CD4-positive, alpha-beta T cell (primary cell): ENCODE data around the gene TAF6. TPM values are rescaled to one million over a fixed set of nuclear protein-coding genes. Genes with fewer than 3 reads are reported as not detected.
"Not testable (repeated sequence)": the region's sequence is repeated elsewhere in the genome, so short reads cannot be mapped to it uniquely, and the experiment has no call there.

Experiments
- ATAC-seq: fragments of 200-7000 bp; cut with Tn5 transposase; one replicate; pipeline ENCODE4 v1.10.0; 2022; ENCODE audit warnings: mild to moderate bottlenecking; ENCODE audit not compliant: poor library complexity
- CTCF ChIA-PET: fragments of 350-600 bp; sonication (Branson Sonifier 250); formaldehyde crosslinking; loops from one replicate; lab custom pipeline; 2021; ENCODE audit warnings: antibody characterized with exemption, inconsistent platforms; lab: Charles Lee
- POLR2A ChIA-PET: fragments of 350-600 bp; sonication (Branson Sonifier 250); formaldehyde crosslinking; loops from one replicate; lab custom pipeline; 2021; ENCODE audit warnings: antibody characterized with exemption, inconsistent platforms; lab: Charles Lee
- DNase-seq, 14 experiments: peaks; one replicate each; pipeline ENCODE4 v3.0.0-alpha.2; 2013 to 2020; ENCODE audit warnings: mixed read lengths in 2 of 14
- H3K27ac ChIP-seq, 2 donors: one replicate each; pipeline versions ENCODE4 v1.5.1 to v1.7.0; 2013; ENCODE audit warnings: low read length in 2 of 2, low read depth in 1 of 2, mild to moderate bottlenecking in 1 of 2
- H3K27me3 ChIP-seq, 2 experiments: 1 replicate in 1 of 2; 2 replicates in 1 of 2; pipeline versions ENCODE4 v1.6.1 to v1.7.0; 2013; ENCODE audit warnings: low read length in 2 of 2, control low read depth in 1 of 2, mild to moderate bottlenecking in 1 of 2, moderate library complexity in 1 of 2; ENCODE audit not compliant: insufficient read depth in 2 of 2, control insufficient read depth in 1 of 2
- H3K36me3 ChIP-seq: one replicate; pipeline ENCODE4 v1.6.1; 2013; ENCODE audit warnings: low read length, control low read depth; ENCODE audit not compliant: insufficient read depth
- H3K4me1 ChIP-seq: one replicate; pipeline ENCODE4 v1.6.1; 2013; ENCODE audit warnings: low read length, control low read depth; ENCODE audit not compliant: insufficient read depth
- H3K4me3 ChIP-seq: one replicate; pipeline ENCODE4 v1.5.1; 2013; ENCODE audit warnings: mild to moderate bottlenecking, low read length, moderate library complexity
- H3K9me3 ChIP-seq, 2 experiments: 1 replicate in 1 of 2; 2 replicates in 1 of 2; pipeline versions ENCODE4 v1.6.1 to v1.7.0; 2013; ENCODE audit warnings: low read length in 2 of 2, mild to moderate bottlenecking in 2 of 2, control low read depth in 1 of 2, moderate library complexity in 1 of 2; ENCODE audit not compliant: control insufficient read depth in 1 of 2, insufficient read depth in 1 of 2
- H3K27ac Mint-ChIP-seq: one replicate; pipeline ENCODE4 v1.8.0; 2020; ENCODE audit warnings: mixed read lengths
- H3K27me3 Mint-ChIP-seq: one replicate; pipeline ENCODE4 v1.8.0; 2021; ENCODE audit warnings: mixed read lengths
- H3K36me3 Mint-ChIP-seq: one replicate; pipeline ENCODE4 v1.8.0; 2021; ENCODE audit warnings: low read depth, mixed read lengths
- H3K4me1 Mint-ChIP-seq: one replicate; pipeline ENCODE4 v1.8.0; 2021; ENCODE audit warnings: low read depth, mixed read lengths
- H3K4me3 Mint-ChIP-seq: one replicate; pipeline ENCODE4 v1.8.0; 2020; ENCODE audit warnings: mild to moderate bottlenecking, mixed read lengths
- H3K9me3 Mint-ChIP-seq: one replicate; pipeline ENCODE4 v1.8.0; 2020; ENCODE audit warnings: mixed read lengths
- intact Hi-C, 2 experiments: fragments of 100-400 bp; cut with DNase I in 1 of 2; cut with micrococcal nuclease in 1 of 2; formaldehyde crosslinking; loops; one replicate each; pipeline versions ENCODE4 v1.15.1 to v1.9.0; 2023 to 2025; cut with DNase I, micrococcal nuclease
- total RNA-seq, 174 experiments: library from RNA in 2 of 174; stranded (reverse) in 2 of 174; gene quantifications; one replicate each; pipeline ENCODE4 v1.2.3 and lab custom pipeline; 2021 to 2026
- TF ChIP-seq, protein P1 (sequence below): fragments of 200-600 bp; IDR thresholded peaks from one replicate; pipeline ENCODE4 v1.8.0; 2022; ENCODE audit warnings: antibody characterized with exemption, mild to moderate bottlenecking

TAF6 gene
- total RNA-seq, 2 experiments from 2014 or later = 34.8 to 37.4 TPM

DNA sequence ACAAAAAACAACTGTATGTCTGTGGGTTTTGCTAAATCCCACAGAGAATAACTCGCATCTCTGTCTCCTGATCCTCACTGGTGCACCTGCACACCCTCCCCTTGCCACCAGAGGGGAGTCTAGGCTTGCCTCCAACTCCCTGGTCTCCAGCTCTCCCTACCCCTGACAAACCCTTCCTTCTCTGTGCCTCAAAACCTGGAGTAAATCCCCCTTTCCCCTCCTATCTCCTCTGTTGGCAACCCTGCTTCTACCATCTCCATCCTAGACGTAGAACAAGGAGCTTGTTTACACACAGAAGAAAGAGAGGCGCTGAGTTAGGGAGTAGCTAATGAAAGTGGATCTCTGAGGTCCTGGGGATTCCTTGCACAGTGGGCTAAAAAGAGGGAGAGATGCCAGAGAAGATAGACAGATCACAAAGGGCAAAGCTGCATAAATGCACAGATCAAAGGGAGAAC is 13.6 kb upstream of the TAF6 start:
- Histone ChIP-seq H3K9me3 (no peaks in the 10 kb centered on the region), H3K4me1 (peaks cover 23% of the 10 kb centered on the region), H3K36me3 (no peaks in the 10 kb centered on the region), H3K4me3 (no peak overlapping the region), H3K27me3 (no peaks in the 10 kb centered on the region), H3K27ac (no peak overlapping the region)
- CTCF ChIA-PET = interaction anchor here (0.7 to 1.5 kb wide), 21 partner anchors 11 to 275 kb away, joined by 3 to 11 read pairs (median 4); partner anchors contain the start of genes GPC2, LAMTOR4 and STAG3
- Mint-ChIP-seq H3K9me3 (no peaks in the 10 kb centered on the region), H3K36me3 (no peaks in the 10 kb centered on the region), H3K27me3 (no peaks in the 10 kb centered on the region), H3K4me3 (peak overlapping the region; percentile 62), H3K4me1 (peaks cover 15% of the 10 kb centered on the region), H3K27ac (peak overlapping the region; percentile 42)
- ATAC-seq = peak; percentile 77
- POLR2A ChIA-PET = interaction anchor here (0.7 to 1.2 kb wide), 12 partner anchors 15 to 296 kb away, joined by 3 to 9 read pairs (median 4); partner anchors contain the start of genes GPC2, LAMTOR4, MCM7 and MEPCE
- TF ChIP-seq, protein P1, sequence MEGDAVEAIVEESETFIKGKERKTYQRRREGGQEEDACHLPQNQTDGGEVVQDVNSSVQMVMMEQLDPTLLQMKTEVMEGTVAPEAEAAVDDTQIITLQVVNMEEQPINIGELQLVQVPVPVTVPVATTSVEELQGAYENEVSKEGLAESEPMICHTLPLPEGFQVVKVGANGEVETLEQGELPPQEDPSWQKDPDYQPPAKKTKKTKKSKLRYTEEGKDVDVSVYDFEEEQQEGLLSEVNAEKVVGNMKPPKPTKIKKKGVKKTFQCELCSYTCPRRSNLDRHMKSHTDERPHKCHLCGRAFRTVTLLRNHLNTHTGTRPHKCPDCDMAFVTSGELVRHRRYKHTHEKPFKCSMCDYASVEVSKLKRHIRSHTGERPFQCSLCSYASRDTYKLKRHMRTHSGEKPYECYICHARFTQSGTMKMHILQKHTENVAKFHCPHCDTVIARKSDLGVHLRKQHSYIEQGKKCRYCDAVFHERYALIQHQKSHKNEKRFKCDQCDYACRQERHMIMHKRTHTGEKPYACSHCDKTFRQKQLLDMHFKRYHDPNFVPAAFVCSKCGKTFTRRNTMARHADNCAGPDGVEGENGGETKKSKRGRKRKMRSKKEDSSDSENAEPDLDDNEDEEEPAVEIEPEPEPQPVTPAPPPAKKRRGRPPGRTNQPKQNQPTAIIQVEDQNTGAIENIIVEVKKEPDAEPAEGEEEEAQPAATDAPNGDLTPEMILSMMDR = peak; percentile 82
- DNase-seq = peak; percentile 48 to 83 (median 62)
- intact Hi-C loops = loop anchor here (1.0 to 5.0 kb wide), 7 partner anchors 16 to 276 kb away; partner anchors contain the start of genes AZGP1 (in 1 of the 2), LAMTOR4 (in 1 of the 2) and PVRIG (in 1 of the 2)

- Mint-ChIP-seq H3K9me3 (no peaks in the 10 kb centered on the region), H3K27me3 (no peaks in the 10 kb centered on the region), H3K4me3 (peak overlapping the region; percentile 62), H3K36me3 (peaks cover 1% of the 10 kb centered on the region), H3K4me1 (peaks cover 15% of the 10 kb centered on the region), H3K27ac (peak overlapping the region; percentile 42)
- ChIA-PET POLR2A (interaction anchor here (0.7 to 1.2 kb wide), 11 partner anchors 16 to 297 kb away, joined by 3 to 7 read pairs (median 4); partner anchors contain the start of genes GPC2, LAMTOR4, MCM7 and MEPCE), CTCF (interaction anchor here (0.8 to 2.3 kb wide), 15 partner anchors 12 to 276 kb away, joined by 3 to 14 read pairs (median 4); partner anchors contain the start of gene GAL3ST4)
- intact Hi-C loops = loop anchor here (1.0 to 5.0 kb wide), 7 partner anchors 17 to 276 kb away; partner anchors contain the start of genes AZGP1 (in 1 of the 2), LAMTOR4 (in 1 of the 2) and PVRIG (in 1 of the 2)
- H3K4me1 ChIP-seq = peaks cover 23% of the 10 kb centered on the region
- TF ChIP-seq, protein P1 = no peak
- DNase-seq (no peak), ATAC-seq (no peak)
- H3K9me3 ChIP-seq = no peaks in the 10 kb centered on the region
- H3K27me3 ChIP-seq = no peaks in the 10 kb centered on the region
- H3K27ac ChIP-seq = no peak overlapping the region
- H3K36me3 ChIP-seq = no peaks in the 10 kb centered on the region
- no peak overlapping the region for H3K4me3 ChIP-seq
These were observed 13.0 kb upstream of the TAF6 start for GRCh38 chr7:100132126-100132525.

GRCh38 chr7:100130608-100131453 is 11.7 kb upstream of the TAF6 start:
- H3K4me3 ChIP-seq = peak overlapping the region; percentile 10
- Mint-ChIP-seq H3K4me3 (peak overlapping the region; percentile 45), H3K4me1 (peaks cover 22% of the 10 kb centered on the region), H3K27ac (peak overlapping the region; percentile 30), H3K36me3 (peaks cover 11% of the 10 kb centered on the region), H3K27me3 (no peaks in the 10 kb centered on the region), H3K9me3 (no peaks in the 10 kb centered on the region)
- peak; percentile 78 to 93 (median 87) for DNase-seq
- peak; percentile 19 for ATAC-seq
- no peaks in the 10 kb centered on the region for H3K27me3 ChIP-seq
- peaks cover 31% of the 10 kb centered on the region for H3K4me1 ChIP-seq
- TF ChIP-seq, protein P1 = peak; percentile 98
- no peak overlapping the region for H3K27ac ChIP-seq
- intact Hi-C loops = loop anchor here (1.0 to 5.0 kb wide), 6 partner anchors 30 to 218 kb away; partner anchors contain the start of genes AP4M1 (in 1 of the 2), AZGP1 (in 1 of the 2) and MCM7 (in 1 of the 2)
- POLR2A ChIA-PET = interaction anchor here (0.6 to 3.7 kb wide), 11 partner anchors 9 to 298 kb away, joined by 3 to 29 read pairs (median 6); partner anchors contain the start of genes CNPY4, LAMTOR4, TRIM4 and ZCWPW1
- H3K9me3 ChIP-seq = no peaks in the 10 kb centered on the region
- CTCF ChIA-PET = interaction anchor here (0.6 to 2.3 kb wide), 18 partner anchors 10 to 277 kb away, joined by 3 to 14 read pairs (median 4); partner anchors contain the start of genes AP4M1, COPS6, GAL3ST4 and LAMTOR4
- no peaks in the 10 kb centered on the region for H3K36me3 ChIP-seq

DNA sequence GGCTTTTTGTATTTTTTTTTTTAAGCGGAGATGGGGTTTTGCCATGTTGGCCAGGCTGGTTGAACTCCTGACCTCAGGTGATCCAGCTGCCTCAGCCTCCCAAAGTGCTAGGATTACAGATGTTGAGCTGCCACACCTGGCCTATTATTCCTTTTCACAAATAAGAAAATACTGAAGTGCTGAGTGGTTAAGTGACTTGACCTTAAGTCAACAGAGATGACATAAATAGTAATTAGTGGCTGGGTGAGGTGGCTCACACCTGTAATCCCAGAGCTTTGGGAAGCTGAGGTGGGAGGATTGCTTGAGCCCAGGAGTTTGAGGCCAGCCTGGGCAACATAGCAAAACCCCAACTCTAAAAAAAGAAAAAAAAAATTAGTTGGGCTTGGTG is 11.1 kb upstream of the TAF6 start:
- not testable (repeated sequence) for H3K36me3 ChIP-seq, H3K27me3 ChIP-seq, DNase-seq, H3K9me3 ChIP-seq, H3K9me3 Mint-ChIP-seq, ATAC-seq, H3K4me3 Mint-ChIP-seq, H3K4me3 ChIP-seq, H3K27ac ChIP-seq, H3K27me3 Mint-ChIP-seq, H3K27ac Mint-ChIP-seq
- peaks cover 25% of the 10 kb centered on the region for H3K4me1 Mint-ChIP-seq
- intact Hi-C loops = loop anchor here (2.0 to 5.0 kb wide), 3 partner anchors 135 to 217 kb away; partner anchors contain the start of gene AZGP1 (in 1 of the 2)
- CTCF ChIA-PET = interaction anchor here (0.6 to 2.3 kb wide), 11 partner anchors 8 to 135 kb away, joined by 3 to 14 read pairs (median 5); partner anchors contain the start of genes AP4M1, GAL3ST4 and LAMTOR4
- peaks cover 11% of the 10 kb centered on the region for H3K36me3 Mint-ChIP-seq
- POLR2A ChIA-PET = interaction anchor here (0.6 to 3.7 kb wide), 9 partner anchors 8 to 298 kb away, joined by 3 to 29 read pairs (median 6); partner anchors contain the start of genes CNPY4, LAMTOR4 and ZCWPW1
- H3K4me1 ChIP-seq = peaks cover 37% of the 10 kb centered on the region
